Mesenteric fat pad (tissue), 1 donor: ENCODE data around the gene RRP12. TPM values are rescaled to one million over a fixed set of nuclear protein-coding genes. Genes with fewer than 3 reads are reported as not detected.
"Not testable (repeated sequence)": the region's sequence is repeated elsewhere in the genome, so short reads cannot be mapped to it uniquely, and the experiment has no call there.

Experiments used
- DNase-seq: peaks from one replicate; pipeline ENCODE4 v3.0.0-alpha.2; 2020; ENCODE audit warnings: low spot score
- long read RNA-seq: library from polyadenylated mRNA; unstranded; transcript quantifications from one replicate; pipeline ENCODE4 v2.0.0, GENCODE V29; 2020
- total RNA-seq: library from RNA; stranded (reverse); fragmentation: NEBNext Ultra II Directional; extraction: Animal tissue kit (Norgen Biotek cat#: 25700); gene quantifications from one replicate; pipeline ENCODE4 v1.2.1, GENCODE V29; 2021
- donor health status: DM: yes; HTN: yes; CAD: no.

The RRP12 gene
- 38.6 TPM for total RNA-seq
- long read RNA-seq, full-length matches to known transcripts, result 3 of 62 reads
- long read RNA-seq, partial matches to known transcripts, result 45 of 62 reads
- long read RNA-seq, other reads (novel, unspliced or antisense), result 14 of 62 reads

DNA sequence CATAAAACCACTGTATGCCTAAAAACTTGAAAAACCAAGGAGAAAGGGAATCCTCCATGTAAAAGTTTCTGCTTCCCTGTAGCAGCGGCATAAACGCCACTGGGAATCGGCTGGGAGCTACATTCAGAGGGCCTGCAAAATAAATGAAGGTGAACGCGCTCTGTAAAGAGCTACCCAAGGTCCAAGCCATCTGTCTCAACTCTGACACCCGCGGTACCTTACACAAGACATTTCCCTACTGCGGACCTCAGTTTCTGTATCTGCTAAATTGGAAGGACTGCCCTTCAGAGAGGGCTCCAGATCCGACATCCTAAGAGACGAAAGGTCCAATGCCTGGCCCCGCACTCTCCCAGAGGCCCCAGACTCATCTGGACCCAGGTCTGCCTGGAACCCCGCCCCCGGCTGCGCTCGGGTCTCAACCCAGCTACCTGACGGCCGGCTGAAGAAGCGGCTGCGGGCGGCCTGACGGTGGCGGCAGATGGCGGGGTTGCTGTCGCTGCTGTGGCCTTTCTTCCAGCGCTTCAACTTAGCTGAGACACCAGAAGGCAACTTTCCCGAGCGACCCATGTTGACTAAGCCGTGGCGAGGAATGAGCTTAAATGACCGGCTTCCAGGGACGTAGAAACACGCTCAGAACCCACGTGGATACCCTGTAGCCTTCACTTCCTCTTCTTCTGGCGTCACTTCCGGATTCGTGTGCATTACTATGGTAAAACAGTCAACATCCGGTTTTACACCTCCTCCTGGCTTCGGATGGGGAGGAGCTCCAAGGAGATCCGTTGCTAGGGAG, at the start of gene RRP12:
Gene RRP12 (minus strand): TSS at position 676 of the 790 bp plus-strand sequence. CDS start 109 bp downstream, at position 567.
- no peak for DNase-seq

DNA sequence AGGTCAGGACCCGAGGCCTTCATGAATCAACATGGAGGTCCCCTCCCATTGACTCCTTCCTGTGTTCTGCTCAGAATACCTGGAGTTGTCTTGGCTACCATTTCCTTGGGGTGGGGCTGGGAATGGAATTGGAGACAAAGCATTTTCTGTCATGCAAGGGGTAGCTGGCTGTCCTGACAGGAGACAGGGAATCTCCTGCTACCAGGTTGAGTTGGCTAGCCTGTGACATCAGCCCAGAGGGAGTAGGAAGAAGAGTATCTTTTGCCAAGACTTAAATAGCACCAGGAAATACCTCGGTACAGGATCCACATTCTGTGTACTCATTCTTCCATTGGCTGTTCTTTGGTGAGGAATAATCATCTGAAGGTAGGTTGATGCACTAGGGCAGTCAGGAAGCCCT, 49.7 kb upstream of the RRP12 start:
- no peak for DNase-seq

DNA sequence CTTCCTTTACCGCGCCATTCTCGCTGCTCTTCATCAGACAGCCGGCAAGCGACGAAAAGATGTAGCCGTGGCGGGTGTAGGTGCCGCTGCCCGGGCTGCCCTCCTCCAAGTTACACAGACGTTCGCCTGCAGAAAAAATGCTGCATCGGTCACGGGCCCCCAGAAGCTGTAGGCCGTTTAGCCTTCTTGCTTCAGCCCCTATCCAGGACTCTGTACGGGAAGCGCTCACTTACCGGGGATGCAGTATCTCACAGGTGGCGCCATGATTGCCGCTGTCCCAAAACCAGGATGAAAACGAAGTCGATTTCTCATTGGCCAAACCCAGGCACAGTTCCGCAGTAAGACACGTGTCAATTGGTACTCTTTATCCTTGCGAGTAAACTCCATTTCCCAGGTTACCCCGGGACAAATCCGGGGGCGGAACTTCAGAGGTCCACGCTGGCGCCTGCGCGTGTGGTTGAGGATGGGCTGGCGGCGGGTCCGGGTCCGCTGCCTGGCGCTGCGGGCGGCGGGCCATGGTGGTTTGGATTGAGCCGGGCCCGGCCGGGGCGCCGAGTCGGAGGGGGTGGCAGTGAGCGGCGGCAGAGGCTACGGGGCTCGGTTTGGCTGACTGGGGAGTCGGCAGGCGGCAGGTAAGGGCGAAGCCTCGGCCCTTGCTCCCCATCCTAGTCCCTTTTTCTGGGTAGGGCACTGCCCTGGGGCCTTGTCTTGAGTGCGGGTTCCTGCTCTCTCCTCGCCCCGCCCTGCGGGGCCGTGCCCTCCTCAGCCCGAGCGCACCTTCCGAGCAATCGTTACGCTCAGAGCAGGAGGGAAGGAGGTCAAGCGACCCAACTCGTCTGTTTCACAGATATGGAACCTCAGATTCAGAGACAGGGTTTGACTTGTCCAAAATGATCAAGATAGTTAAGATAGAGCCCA, 44.8 kb upstream of the RRP12 start, which contains the start of the genes EXOSC1 and ZDHHC16:
Gene EXOSC1 (minus strand): TSS at position 285 of the 918 bp plus-strand sequence. CDS start 21 bp downstream, at position 264.
Gene ZDHHC16 (plus strand): TSS at position 454 of the 918 bp plus-strand sequence. CDS start 5,501 bp downstream, outside the sequence.
- peak; percentile 95 for DNase-seq

DNA sequence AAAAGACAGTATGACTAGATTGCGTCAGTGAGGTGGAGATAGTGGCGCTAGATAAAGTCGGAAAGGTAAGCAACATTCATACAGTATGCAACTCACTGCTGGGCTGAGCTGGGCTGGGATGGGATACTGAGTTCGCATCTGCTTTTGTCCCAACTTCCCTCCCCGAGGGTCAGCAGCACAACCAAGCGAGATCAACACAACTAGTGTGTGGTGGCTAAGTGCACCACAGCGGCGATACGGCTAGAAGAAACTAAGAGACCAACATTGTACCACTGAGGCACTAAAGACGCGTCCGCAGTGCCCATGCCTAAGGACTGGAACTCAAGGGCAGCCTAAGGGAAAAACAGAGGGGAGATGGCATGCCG, 44.2 kb upstream of the RRP12 start:
- no peak for DNase-seq

GRCh38 chr10:97444212-97444611, 43.1 kb upstream of the RRP12 start:
- DNase-seq, result no peak

DNA sequence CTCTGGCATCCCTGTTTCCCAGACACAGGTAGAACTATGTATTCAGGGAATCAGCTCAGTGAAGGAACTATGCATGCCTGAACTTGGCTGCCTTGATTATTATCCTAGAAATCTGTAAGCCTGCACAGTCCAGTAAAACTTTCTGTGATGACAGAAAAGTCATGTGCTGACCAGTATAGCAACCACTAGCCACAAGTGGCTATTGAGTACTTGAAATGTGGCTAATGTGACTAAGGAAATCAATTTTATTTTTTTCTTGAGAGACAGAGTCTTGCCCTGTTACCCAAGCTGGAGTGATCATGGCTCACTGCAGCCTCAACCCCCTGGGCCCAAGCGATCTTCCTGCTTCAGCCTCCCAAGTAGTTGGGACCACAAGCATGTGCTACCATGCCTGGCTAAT, 41.1 kb upstream of the RRP12 start:
- no peak for DNase-seq

DNA sequence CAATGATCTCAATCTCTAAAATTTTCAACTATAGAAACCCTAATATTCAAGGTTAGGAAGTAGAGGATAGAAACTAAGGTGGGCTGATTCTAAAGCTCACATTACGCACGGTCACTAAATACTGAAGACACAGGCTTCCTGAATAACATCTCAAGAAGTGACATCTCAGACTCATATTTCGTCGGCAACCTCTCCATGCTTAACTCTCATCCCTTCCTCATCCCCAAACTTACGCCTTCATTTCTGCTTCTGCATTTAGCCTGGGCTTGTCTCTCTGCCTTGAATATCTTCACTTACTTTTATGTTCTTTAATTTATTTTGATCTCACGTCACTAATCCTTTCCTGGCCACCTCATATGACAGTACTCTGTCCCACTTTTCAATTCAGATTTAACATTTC, 34.1 kb upstream of the RRP12 start:
- no peak for DNase-seq

- DNase-seq, result no peak
Observed at GRCh38 chr10:97434557-97434956, 33.4 kb upstream of the RRP12 start.

DNA sequence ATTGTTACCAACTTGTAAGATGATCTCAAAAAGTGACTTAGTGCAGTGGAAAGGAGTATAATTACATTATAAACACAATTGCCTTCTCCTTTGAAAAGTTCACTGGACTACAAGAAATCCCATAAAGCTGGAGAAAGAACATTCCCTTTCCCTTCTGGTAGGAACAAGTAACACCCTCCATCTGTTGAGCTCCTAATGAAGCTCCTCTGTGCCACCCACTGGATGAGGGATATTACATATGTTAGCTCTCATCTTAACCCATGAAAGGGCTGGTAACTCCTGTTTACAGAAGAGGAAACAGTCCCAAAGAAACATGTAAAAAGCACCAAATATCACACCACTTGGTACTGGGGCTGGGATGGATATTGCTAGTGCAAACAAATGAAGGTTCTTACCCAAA, 32.9 kb upstream of the RRP12 start:
- DNase-seq, result no peak

GRCh38 chr10:97428572-97428981, 27.4 kb upstream of the RRP12 start:
- no peak for DNase-seq

- no peak for DNase-seq
Observed at GRCh38 chr10:97427571-97428179, 26.5 kb upstream of the RRP12 start.

DNA sequence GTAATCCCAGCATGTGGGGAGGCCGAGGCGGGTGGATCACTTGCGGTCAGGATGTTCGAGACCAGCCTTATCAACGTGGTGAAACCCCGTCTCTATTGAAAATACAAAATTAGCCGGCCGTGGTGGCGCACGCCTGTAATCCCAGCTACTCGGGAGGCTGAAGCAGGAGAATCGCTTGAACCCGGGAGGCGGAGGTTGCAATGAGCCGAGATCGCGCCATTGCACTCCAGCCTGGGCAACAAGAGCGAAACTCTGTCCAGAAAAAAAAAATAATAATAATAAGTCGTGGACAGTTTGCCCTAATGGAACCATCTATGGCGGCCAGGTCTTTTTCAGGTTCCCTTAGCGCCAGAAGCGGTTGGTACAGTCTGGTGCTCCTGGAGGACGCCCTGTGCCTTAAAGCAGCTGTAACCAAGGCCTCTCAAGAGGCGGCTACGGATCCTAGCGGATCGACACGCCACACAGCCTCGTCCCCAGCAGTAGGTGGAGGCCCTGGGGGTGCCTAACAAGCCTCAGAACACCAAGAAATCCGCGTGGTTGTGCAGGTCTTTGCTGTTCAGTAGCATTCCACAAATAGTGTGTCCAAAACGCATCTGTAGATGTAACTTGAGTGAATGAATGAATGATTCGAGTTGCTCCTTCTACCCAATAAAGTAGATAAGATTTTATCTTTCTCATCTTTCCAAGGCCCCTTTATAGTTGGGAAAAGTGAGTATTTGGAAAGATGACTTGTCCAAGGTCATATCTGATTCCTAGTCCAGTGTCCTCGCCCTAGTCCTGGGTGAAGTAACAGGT, 25.8 kb upstream of the RRP12 start:
- no peak for DNase-seq

DNA sequence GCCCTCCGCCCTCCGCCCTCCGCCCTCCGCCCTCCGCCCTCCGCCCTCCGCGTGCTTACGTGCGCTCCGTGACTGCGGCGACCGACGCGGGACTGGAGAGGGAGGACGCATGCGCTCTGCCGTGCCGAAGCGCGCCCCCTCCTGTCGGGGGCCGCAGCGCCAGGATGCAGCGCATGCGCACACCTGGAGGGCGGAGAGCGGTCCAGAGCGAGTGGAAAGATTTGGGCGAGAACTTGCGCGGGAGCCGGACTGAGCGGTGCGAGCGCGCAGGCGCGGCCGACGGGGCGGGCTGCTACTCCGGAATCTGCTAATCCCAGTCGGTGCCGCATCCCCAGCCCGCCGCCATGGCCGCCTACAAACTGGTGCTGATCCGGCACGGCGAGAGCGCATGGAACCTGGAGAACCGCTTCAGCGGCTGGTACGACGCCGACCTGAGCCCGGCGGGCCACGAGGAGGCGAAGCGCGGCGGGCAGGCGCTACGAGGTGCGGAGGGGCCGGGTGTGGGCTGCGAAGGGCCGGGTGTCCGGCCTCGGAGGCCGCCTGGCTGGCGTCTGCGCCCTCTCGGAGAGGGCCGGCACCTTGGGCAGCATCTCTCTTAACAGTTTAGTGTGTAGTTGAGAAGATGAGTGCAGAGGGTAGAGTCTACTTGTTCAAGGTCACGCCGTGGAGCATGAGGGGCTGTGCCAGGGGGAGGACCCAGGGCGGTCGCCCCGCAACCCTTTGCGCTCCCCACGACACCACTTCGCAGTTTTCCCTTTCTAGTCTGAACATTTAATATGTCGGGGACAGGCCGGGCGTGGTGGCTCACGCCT, 25.0 kb upstream of the RRP12 start, which contains the start of gene PGAM1:
Gene PGAM1 (plus strand): TSS at position 228 of the 812 bp plus-strand sequence. CDS start 117 bp downstream, at position 345.
- peak; percentile 99 for DNase-seq

DNA sequence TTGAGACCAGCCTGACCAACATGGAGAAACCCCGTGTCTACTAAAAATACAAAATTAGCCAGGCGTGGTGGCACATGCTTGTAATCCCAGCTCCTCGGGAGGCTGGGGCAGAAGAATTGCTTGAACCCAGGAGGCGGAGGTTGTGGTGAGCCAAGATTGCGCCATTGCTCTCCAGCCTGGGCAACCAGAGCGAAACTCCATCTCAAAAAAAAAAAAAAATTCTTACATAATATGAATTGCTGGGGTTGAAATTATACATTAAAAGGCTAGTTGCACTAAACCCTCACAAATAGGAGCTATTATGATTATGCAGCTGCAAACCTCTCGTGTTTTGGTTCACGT, 22.6 kb upstream of the RRP12 start:
- DNase-seq, result not testable (repeated sequence)

GRCh38 chr10:97416565-97416964, 15.4 kb upstream of the RRP12 start:
- DNase-seq, result no peak

DNA sequence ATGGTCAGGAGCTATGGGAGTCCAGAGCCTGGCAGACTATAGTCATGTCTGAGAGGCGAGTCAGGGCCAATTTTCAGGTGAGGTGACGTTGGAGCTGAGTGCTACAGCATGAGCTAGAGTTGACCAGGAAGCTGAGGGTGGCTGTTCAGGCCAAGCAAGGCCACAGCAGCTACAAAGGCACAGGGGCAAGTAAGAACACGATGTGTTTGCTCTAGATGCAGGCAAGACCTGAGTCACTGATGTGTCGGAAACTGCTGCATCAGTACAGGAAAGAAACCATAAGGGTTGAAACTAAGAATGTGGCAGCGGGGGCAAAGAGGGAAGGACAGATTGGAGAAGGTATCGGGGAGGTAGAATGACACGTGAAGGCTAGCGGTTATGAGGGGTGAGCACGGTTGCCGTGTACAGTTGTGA, 11.8 kb upstream of the RRP12 start:
- DNase-seq, result no peak

DNA sequence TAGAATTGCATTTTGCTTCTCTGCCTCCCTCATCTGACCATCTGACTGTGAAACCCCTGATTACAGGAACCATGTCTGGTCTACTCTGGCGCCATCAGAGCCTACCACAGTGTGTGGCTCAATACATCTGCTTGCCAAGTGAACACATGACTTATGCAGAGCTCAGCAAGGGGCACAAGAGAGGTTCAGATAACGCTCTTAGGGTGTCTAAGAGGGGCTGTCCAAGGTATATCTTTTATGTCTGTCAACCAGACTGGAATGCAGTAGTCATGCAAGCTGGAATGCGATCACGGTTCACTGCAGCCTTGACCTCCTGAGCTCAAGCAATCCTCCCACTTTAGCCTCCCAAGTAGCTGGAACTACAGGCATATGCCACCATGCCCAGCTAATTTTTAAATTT, 10.3 kb upstream of the RRP12 start:
- no peak for DNase-seq

GRCh38 chr10:97408496-97408992, 7.4 kb upstream of the RRP12 start:
- DNase-seq, result no peak

DNA sequence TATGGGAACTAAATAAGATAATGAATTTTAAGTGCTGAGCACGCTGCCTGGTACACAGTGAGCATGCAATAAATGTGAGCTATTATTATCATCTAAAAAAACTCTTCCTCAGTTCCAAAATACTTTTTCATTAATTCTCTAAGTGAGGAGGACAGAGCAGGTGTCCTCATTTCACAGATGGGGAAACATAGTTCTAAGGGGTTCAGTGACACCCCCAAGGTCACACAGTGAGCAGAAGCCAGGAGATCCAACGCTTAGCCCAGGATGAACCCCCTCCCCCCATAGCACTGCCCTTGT, 6.8 kb upstream of the RRP12 start:
- no peak for DNase-seq
